Kidney (tissue), 14 donors: Measurements from ENCODE around the gene PSMC6. TPM values are rescaled to one million over a fixed set of nuclear protein-coding genes. Genes with fewer than 3 reads are reported as not detected.

Experiments
- DNase-seq, 5 donors: peaks; one replicate each; pipeline ENCODE4 v3.0.0-alpha.2; 2013 to 2020
- FAIRE-seq: peaks from 2 replicates; lab custom pipeline; 2012; peaks lifted over from hg19 to GRCh38; lab: Jason Lieb, UNC
- H3K27ac ChIP-seq, 2 donors: one replicate each; pipeline ENCODE4 v1.7.0; 2013; ENCODE audit warnings: low read depth in 2 of 2, low read length in 2 of 2, inconsistent platforms in 1 of 2
- H3K27me3 ChIP-seq: one replicate; pipeline ENCODE4 v1.7.1; 2013; ENCODE audit warnings: low read length, inconsistent platforms; ENCODE audit not compliant: control insufficient read depth, insufficient read depth
- H3K36me3 ChIP-seq, 3 donors: one replicate each; pipeline versions ENCODE4 v1.7.0 to v1.7.1; 2013; ENCODE audit warnings: low read length in 3 of 3, control low read depth in 1 of 3, inconsistent platforms in 1 of 3; ENCODE audit not compliant: insufficient read depth in 3 of 3, control insufficient read depth in 2 of 3
- H3K4me1 ChIP-seq, 3 donors: one replicate each; pipeline versions ENCODE4 v1.7.0 to v1.7.1; 2013; ENCODE audit warnings: low read length in 3 of 3, inconsistent platforms in 1 of 3, low read depth in 1 of 3; ENCODE audit not compliant: control insufficient read depth in 2 of 3, insufficient read depth in 2 of 3
- H3K4me3 ChIP-seq, 3 donors: one replicate each; pipeline versions ENCODE4 v1.7.0 to v1.8.1; 2013; ENCODE audit warnings: low read length in 3 of 3, control low read depth in 1 of 3, inconsistent platforms in 1 of 3
- H3K9ac ChIP-seq, 3 donors: one replicate each; pipeline versions ENCODE4 v1.7.0 to v1.7.1; 2013; ENCODE audit warnings: low read length in 3 of 3, control low read depth in 1 of 3, inconsistent platforms in 1 of 3
- H3K9me3 ChIP-seq, 3 donors: one replicate each; pipeline versions ENCODE4 v1.7.0 to v1.7.1; 2013; ENCODE audit warnings: low read length in 3 of 3, control low read depth in 1 of 3, inconsistent platforms in 1 of 3; ENCODE audit not compliant: control insufficient read depth in 2 of 3, insufficient read depth in 1 of 3
- intact Hi-C: fragments of 100-400 bp; cut with DNase I; formaldehyde crosslinking; loops from one replicate; pipeline ENCODE4 v1.11.1; 2022
- polyA plus RNA-seq: library from polyadenylated mRNA; stranded (reverse); fragments of 350-450 nt; fragmentation: Illumina TruSeq; extraction: RNeasy Lipid Tissue Mini Kit (QIAGEN cat#74804); gene quantifications from one replicate; pipeline ENCODE4 v1.2.3, GENCODE V29; 2014; ENCODE audit warnings: low read depth, low replicate concordance; ENCODE audit not compliant: insufficient read depth
- total RNA-seq: library from RNA; stranded (reverse); fragmentation: NEBNext Ultra II Directional; extraction: Animal tissue kit (Norgen Biotek cat#: 25700); gene quantifications from one replicate; pipeline ENCODE4 v1.2.1, GENCODE V29; 2021
- TF ChIP-seq, protein P1 (sequence below): IDR thresholded peaks from 3 replicates; pipeline ENCODE4 v1.5.1; 2012; ENCODE audit warnings: mild to moderate bottlenecking, moderate library complexity, borderline replicate concordance; ENCODE audit not compliant: insufficient read depth; ENCODE audit errors: extremely low read depth
- donor health status: control.
- donor health status: control.
- donor health status: control.
- donor health status: control.
- donor health status: control.
- donor health status: DM: yes; HTN: yes; CAD: no.
- donor health status: Normal renal cell carcinoma (clear cell type).

PSMC6 gene
- total and polyA plus RNA-seq, 2 donors from 2014 or later, result 66.3 to 81.4 TPM

DNA sequence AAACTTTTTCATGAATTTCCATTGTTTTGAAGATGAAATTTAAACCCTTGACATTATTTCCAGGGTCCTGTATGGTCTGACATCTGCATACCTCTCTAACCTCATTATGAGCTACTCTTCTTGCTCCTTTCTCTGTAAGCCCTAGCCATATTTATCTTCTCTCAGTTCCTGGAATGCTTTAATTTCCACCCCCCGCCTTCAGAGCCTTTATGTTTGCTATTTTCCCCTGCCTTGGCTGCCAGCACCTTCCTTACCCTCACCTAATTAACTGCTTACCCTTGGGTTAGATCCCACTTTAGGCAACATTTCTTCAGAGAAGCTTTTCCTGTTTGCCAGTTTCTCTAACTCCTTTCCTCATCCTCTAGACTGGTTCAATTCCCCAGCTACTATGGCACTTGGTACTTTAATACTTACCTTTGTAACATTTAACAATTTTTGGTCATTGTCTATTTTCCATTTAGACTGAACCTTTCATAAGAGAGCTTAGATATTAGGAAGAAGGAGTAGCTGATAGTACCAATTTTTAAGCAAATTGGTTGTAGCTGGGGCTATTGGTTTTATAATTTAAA, 29.0 kb downstream of the PSMC6 start:
- TF ChIP-seq, protein P1, sequence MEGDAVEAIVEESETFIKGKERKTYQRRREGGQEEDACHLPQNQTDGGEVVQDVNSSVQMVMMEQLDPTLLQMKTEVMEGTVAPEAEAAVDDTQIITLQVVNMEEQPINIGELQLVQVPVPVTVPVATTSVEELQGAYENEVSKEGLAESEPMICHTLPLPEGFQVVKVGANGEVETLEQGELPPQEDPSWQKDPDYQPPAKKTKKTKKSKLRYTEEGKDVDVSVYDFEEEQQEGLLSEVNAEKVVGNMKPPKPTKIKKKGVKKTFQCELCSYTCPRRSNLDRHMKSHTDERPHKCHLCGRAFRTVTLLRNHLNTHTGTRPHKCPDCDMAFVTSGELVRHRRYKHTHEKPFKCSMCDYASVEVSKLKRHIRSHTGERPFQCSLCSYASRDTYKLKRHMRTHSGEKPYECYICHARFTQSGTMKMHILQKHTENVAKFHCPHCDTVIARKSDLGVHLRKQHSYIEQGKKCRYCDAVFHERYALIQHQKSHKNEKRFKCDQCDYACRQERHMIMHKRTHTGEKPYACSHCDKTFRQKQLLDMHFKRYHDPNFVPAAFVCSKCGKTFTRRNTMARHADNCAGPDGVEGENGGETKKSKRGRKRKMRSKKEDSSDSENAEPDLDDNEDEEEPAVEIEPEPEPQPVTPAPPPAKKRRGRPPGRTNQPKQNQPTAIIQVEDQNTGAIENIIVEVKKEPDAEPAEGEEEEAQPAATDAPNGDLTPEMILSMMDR, result no peak
- Histone ChIP-seq H3K27ac (no peak overlapping the region), H3K9ac (no peak overlapping the region), H3K9me3 (no peaks in the 10 kb centered on the region), H3K27me3 (no peaks in the 10 kb centered on the region), H3K36me3 (no peaks in the 10 kb centered on the region), H3K4me3 (no peak overlapping the region), H3K4me1 (peaks cover 0 to 6% (median 0%) of the 10 kb centered on the region in 3 donors)
- FAIRE-seq, result no peak
- no peak for DNase-seq
- intact Hi-C loops, result no loop called here

DNA sequence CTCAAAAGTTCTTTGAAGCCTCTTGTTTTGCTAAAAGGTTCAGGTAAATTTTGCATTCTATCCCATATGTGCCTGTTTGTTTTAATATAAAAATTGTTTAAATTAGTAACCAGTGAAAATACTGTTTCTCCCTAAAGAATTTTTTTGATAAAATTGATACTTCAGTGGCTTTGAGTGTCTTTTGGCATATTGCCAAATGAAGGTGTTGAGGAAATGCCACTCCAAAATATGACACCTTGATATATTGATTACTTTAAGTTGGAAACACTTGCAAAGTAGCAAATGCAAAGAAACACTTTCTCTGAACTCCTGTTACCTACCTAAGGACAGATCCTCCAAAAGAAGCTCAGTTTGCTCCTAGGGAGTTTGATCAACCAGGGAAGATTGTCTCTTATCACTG, 31.4 kb downstream of the PSMC6 start:
- TF ChIP-seq, protein P1, result no peak
- no peaks in the 10 kb centered on the region for H3K27me3 ChIP-seq
- H3K4me3 ChIP-seq, result no peak overlapping the region
- H3K9me3 ChIP-seq, result no peaks in the 10 kb centered on the region
- DNase-seq (no peak), FAIRE-seq (no peak)
- H3K36me3 ChIP-seq, result no peaks in the 10 kb centered on the region
- H3K9ac ChIP-seq, result no peak overlapping the region
- no peak overlapping the region for H3K27ac ChIP-seq
- H3K4me1 ChIP-seq, result peaks cover 0 to 5% (median 3%) of the 10 kb centered on the region in 3 donors
- intact Hi-C loops, result no loop called here

DNA sequence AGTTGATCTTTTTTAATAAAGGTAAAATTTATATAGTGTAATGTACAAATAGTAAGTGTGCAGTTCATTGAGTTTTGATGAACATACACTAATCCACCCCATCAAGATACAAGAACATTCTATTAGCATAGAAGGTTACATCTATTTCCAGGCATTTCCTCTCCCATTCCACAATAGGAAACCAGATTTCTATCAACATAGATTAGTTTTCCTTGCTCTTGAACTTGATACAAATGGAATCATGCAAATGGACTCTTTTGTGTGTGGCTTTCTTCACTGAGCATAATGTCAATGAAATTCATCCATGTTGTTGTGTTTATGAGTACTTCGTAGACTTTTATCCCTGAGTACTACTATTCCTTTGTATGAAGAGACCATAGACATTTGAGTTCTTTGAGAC, 33.8 kb downstream of the PSMC6 start:
- intact Hi-C loops, result no loop called here
- Histone ChIP-seq H3K27me3 (no peaks in the 10 kb centered on the region), H3K4me3 (no peak overlapping the region), H3K4me1 (peaks cover 0 to 5% (median 3%) of the 10 kb centered on the region in 3 donors), H3K9me3 (no peaks in the 10 kb centered on the region), H3K36me3 (no peaks in the 10 kb centered on the region), H3K9ac (no peak overlapping the region), H3K27ac (no peak overlapping the region)
- FAIRE-seq (no peak), DNase-seq (no peak)
- TF ChIP-seq, protein P1, result no peak

DNA sequence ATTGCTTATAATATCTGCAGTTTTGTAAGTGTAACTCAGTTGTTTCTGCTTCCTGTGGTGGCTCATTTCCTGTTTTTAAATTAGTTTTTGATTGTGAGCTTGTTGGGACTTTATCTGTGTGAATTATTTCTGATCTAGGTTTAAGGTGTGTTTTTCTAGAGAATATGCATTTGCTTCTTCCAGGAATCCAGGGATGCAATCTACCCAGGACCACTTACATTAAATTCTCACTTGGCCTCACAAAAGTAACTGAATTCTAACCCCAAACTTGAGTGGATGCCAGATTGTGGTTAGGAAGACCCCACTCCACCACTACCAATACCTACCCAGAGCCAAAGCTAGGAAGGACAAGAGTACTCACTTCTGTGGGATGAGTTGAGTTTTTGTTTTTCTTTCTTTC, 34.9 kb downstream of the PSMC6 start:
- FAIRE-seq, result no peak
- peaks cover 0 to 5% (median 3%) of the 10 kb centered on the region in 3 donors for H3K4me1 ChIP-seq
- H3K4me3 ChIP-seq, result no peak overlapping the region
- no peak overlapping the region for H3K27ac ChIP-seq
- no peaks in the 10 kb centered on the region for H3K9me3 ChIP-seq
- TF ChIP-seq, protein P1, result no peak
- H3K9ac ChIP-seq, result no peak overlapping the region
- intact Hi-C loops, result no loop called here
- H3K27me3 ChIP-seq, result no peaks in the 10 kb centered on the region
- no peaks in the 10 kb centered on the region for H3K36me3 ChIP-seq
- DNase-seq, result no peak
